GM21576 (cell line): ENCODE data around the gene FLNB.
"Not testable (repeated sequence)": the region's sequence is repeated elsewhere in the genome, so short reads cannot be mapped to it uniquely, and the experiment has no call there.

Experiments
- ATAC-seq: cut with Tn5 transposase; IDR thresholded peaks from one replicate; pipeline ENCODE4 v1.9.1; 2021; ENCODE audit warnings: mild to moderate bottlenecking, moderate library complexity; ENCODE audit not compliant: unreplicated experiment

The FLNB gene

DNA sequence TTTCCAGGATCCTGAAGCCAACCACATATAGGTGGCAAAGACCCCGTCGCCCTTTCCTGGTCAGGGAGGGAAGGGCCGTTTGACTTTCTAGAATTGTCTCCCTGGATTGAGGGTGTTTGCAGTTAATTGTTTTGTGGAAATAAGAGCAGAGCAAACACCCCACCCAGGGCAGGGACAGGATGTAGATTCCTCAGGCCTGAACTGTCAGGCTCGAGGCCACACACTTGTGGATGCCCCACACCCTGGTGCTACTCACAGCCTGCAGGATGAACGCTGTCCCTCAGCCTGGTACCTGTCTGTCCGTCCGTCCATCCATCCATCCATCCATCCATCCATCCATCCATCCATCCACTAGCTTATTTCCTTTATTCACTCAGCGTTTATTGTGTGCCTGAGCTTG is 29.9 kb upstream of the FLNB start:
- ATAC-seq = no peak

- no peak for ATAC-seq
These were observed 27.8 kb upstream of the FLNB start for GRCh38 chr3:57980416-57980815.

- no peak for ATAC-seq
These were observed 26.6 kb upstream of the FLNB start for GRCh38 chr3:57981483-57982087.

- no peak for ATAC-seq
These were observed 25.5 kb upstream of the FLNB start for GRCh38 chr3:57982561-57983243.

DNA sequence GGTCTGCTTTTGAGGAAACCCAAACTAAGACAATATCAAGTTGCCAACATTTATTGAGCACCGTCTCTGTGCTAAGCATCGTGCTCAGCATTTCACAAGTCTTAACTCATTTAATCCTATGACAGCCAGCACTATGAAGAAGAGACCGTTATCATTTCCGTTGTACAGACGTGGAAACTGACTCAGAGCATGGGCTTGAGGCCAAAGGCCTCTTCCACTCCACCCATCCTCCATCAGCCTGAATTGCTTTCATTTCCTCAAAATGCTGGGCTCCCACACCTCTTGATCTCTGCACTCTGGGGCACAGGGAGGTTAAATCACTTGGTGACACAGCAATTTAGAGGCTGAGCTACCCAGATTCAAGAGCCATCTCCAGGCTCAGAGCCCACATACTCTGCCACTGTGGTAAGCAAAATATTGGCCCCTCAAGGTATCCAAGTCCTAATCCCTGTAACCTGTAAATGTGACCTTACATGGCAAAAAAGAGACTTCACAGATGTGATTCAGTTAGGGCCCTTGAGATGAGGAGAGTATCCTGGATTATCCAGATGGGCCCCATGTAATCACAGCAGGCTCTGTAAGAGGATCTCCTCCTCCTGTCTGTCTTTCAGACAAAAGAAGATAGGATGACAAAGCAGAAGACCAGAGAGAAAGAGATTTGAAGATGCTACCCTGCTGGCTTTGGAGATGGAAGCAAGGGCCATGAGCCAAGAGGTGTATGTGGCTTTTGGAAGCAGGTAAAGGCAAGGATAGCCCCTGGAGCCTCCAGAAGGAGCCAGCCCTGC is 24.3 kb upstream of the FLNB start:
- peak; percentile 99 for ATAC-seq

- ATAC-seq = no peak
These were observed 22.8 kb upstream of the FLNB start for GRCh38 chr3:57985176-57985983.

- ATAC-seq = no peak
These were observed 22.3 kb upstream of the FLNB start for GRCh38 chr3:57985984-57986246.

DNA sequence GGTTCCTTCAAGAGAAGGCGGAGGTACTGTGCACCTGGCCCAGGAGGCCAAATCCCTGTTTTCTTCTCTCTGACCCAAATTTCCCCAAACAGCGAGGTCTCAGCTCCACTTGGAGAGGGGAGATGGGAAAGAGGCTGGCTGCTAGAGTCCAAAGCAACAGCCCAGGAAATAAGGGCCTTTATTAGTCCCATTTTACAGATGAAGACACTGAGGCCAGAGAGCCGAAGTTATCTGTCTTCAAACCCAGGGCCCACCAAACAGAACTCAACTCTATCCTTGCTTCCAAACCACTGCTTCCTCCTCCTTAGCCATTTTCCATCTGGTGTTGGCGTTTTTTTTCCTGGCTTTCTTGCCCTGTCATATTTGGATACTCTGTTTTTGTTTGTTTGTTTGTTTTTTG is 22.0 kb upstream of the FLNB start:
- no peak for ATAC-seq

DNA sequence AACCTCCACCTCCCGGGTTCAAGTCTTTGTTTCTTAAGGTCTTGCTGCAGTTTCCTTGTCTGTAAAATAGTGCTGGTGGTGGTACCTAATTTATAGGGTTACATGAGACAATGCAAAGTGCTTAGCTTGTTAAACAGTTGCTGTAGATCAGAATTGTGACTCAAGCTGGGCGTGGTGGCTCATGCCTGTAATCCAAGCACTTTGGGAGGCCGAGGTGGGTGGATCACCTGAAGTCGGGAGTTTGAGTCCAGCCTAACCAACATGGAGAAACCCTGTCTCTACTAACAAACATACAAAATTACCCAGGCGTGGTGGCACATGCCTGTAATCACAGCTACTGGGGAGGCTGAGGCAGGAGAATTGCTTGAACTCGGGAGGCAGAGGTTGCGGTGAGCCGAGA is 19.0 kb upstream of the FLNB start:
- not testable (repeated sequence) for ATAC-seq

DNA sequence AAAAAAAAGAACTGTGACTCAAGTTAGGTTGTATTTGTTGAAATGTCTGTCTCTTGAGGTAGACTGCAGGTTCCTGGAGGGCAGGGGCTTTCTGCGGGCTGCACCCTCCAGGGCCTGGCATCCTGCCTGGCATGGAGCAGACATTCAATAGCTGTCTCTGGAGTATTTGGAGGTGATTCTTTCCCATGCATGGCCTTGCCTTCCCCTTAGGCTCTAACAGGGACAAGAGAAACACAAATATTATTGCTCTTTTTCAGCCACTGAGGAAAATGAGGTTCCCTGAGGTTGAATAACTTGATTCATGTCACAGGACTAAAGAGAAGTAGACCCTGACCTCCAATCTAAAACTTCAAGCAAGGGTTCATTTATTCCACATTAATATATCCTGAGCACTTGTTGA is 18.6 kb upstream of the FLNB start:
- ATAC-seq = no peak

DNA sequence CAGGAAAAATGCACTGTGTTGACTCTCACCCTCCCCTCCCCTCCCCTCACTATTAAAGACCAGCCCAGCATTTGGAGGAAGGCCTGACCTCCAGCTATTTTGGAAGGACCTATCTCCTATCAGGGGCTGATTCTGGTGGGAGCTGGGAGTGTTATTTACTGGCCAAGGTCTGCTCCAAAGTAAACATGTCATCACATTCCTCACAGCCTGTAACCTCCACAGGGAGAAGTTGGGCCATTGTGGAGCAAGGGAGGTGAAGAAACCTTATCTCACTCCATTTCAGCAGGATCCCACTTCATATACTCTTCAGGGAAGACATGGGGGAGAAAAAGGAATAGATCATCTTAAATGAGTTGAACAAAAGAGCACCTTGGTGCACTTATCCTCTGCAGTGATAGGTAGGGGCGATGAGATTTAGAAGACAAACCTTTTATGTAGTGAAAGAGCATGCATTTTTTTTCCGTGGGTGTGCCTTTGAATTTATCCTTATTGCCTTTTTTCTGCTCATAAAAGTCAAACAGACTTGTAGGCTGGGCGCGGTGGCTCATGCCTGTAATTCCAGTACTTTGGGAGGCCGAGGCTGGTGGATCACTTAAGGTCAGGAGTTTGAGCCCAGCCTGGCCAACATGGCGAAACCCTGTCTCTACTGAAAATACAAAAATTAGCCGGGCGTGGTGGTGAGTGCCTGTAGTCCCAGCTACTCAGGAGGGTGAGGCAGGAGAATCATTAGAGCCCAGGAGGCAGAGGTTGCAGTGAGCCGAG is 15.6 kb upstream of the FLNB start:
- ATAC-seq = no peak

DNA sequence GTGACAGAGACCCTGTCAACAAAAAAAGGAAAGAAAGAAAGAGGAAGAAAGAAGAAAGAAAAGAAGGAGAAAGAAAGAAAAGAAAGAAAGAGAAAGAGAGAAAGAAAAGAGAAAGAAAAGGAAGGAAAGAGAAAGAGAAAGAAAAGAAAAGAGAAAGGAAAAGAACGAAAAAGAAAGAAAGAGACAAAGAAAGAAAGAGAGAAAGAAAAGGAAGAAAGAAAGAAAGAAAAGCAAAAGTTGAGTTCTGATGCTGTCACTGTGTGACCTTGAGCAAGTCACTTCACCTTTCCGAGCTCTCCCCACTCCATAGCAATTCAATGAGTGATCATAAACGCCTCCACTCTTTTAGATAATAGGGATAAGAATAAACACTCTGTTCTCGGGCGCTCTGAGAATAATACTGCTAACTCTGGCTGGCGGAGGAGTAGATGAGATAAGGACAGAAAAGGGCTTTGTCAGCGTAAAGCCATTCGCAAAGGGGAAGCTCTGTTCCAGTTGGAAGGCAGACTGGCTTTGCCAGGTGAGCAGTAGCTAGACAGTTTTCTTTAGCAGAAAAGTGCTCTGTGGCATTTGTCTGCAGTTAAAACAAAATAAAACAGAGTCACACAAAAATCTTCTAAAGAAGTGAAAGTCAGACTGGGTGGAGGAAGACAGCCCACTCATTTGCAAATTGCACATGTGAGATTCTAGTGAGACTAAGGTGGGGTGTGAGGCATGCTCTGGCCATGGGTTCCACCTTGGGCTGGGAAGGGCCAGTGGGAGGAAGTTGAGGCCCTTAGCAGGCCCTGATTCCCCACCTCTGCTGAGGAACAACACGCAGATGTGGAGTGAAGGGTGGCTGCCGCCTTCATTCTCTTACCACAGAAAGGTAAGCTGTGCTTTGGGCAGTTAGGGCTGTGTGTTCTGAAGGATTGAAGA is 9.6 kb upstream of the FLNB start:
- ATAC-seq = peak; percentile 73

- no peak for ATAC-seq
These were observed 8.7 kb upstream of the FLNB start for GRCh38 chr3:57999417-58000115.

GRCh38 chr3:58000306-58001085 is 7.7 kb upstream of the FLNB start:
- no peak for ATAC-seq

DNA sequence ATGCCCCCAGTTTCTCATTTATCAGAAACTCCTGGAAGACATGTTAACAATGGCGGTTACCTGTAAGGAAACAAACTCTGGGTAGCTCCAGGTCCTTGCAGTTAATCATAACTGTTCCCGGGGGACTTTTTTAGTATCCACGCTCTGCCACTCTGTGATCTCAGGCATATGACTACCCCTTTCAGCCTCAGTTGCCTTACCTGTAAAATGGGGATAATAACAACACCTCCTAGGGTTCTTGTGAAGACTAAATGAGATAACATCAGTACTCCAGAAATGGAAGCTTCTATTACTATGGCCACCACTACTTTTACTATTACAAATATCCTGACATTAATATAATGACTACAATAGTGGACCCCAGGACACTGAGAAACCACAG is 7.1 kb upstream of the FLNB start:
- no peak for ATAC-seq

DNA sequence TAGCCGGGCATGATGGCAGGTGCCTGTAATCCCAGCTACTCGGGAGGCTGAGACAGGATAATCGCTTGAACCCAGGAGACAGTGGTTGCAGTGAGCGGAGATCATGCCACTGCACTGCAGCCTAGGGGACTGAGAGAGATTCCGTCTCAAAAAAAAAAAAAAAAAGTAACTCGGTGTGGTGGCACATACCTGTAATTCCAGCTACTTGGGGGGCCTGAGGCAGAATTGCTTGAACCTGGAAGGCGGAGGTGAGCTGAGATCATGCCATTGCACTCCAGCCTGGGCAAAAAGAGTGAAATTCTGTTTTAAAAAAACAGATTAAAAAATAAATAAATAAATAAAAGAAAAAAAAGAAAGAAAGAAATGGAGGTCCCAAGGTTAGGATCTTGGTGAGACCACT is 6.2 kb upstream of the FLNB start:
- ATAC-seq = no peak

DNA sequence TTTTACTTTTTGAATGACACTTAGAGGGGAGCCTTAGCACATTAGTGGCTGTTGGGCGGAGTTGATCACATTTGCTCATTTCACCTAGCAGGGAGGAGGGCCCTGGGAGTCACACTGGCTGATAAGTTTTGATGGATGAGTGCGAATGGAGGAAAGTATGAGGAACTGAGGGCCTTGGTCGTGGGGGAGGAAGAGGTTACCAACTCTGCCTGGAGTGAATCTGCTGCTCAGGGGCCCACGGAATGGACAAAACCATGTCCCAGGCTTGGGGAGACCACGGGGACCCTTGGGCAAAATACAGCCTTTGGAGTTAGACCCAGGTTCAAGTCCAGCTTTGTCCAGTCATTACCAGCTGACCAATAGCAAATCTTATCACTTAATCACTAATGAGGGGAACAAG is 5.1 kb upstream of the FLNB start:
- no peak for ATAC-seq

DNA sequence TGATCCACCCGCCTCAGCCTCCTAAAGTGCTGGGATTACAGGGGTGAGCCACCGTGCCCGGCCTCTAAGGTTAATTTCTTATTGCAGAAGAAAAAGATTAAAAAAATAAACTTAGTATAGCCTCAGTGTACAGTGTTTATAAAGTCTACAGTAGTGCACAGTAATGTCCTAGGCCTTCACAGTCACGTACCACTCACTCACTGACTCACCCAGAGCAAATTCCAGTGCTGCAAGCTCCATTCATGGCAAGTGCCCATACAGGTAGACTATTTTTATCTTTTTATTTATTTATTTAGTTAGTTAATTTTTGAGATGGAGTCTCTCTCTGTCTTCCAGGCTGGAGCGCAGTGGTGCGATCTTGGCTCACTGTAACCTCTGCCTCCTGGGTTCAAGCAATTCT is 3.2 kb upstream of the FLNB start:
- no peak for ATAC-seq

- ATAC-seq = no peak
These were observed 2.6 kb upstream of the FLNB start for GRCh38 chr3:58005669-58006068.
